Measurements from ENCODE around the gene VPS29.

DNA sequence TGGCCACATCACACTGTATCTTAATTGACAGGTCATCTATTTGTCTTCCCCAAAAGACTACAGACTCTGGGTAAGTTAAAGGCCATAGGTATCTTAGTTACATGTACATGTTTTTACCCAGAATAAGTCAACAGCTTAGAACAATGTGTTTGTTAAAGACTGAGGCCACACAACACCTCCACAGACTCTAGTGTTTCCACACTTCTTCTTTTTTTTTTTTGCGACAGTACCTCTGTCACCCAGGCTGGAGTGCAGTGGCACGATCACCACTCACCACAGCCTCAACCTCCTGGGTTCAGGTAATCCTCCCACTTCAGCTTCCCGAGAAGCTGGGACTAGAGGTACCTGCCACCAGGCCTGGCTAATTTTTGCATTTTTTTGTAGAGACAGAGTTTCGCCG lies 35.1 kb downstream of the VPS29 start:
- TF ChIP-seq, protein P1, sequence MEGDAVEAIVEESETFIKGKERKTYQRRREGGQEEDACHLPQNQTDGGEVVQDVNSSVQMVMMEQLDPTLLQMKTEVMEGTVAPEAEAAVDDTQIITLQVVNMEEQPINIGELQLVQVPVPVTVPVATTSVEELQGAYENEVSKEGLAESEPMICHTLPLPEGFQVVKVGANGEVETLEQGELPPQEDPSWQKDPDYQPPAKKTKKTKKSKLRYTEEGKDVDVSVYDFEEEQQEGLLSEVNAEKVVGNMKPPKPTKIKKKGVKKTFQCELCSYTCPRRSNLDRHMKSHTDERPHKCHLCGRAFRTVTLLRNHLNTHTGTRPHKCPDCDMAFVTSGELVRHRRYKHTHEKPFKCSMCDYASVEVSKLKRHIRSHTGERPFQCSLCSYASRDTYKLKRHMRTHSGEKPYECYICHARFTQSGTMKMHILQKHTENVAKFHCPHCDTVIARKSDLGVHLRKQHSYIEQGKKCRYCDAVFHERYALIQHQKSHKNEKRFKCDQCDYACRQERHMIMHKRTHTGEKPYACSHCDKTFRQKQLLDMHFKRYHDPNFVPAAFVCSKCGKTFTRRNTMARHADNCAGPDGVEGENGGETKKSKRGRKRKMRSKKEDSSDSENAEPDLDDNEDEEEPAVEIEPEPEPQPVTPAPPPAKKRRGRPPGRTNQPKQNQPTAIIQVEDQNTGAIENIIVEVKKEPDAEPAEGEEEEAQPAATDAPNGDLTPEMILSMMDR (IDR thresholded peaks at IDR 0.05; ENCODE audit: insufficient read depth, low read length): no peak
- TF ChIP-seq POLR2AphosphoS5 (IDR thresholded peaks at IDR 0.05; ENCODE audit: low read depth): no peak
